ENCODE data around the gene DNAH6. TPM values are rescaled to one million over a fixed set of nuclear protein-coding genes. Genes with fewer than 3 reads are reported as not detected.

DNAH6 gene
- total and polyA plus RNA-seq, 10 of the 15 experiments (the other 5 are each of a cell fraction or from before 2014, with no cell fraction given), result 0.07 to 1.0 (median 0.29) TPM

DNA sequence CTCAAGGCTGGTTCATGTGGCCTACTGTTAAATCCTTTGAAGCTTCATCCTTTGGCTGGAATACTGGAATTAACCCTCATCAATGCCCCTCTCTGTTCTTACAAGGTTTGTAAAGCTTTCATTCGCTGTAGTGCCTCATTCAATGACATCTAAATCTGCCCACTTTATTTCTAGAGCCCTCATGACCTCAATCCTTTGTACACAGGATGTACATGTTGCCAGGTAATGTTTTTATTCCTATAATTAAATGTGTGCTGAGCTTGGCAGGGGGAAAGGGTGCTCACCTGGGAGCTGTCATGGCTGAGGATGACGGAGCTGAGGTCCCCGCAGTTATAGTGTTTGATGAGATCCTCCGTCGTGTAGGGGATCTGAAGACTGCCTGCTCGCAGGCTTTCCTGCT lies 325.3 kb downstream of the DNAH6 start:
- no TSS peak for BruUV-seq (replicated peaks)
- in situ Hi-C loops (cut with MboI) (no loop called here), intact Hi-C loops (cut with micrococcal nuclease; ENCODE audit: unreplicated experiment) (no loop called here)
- TF ChIP-seq MYB (IDR thresholded peaks at IDR 0.05; ENCODE audit: borderline replicate concordance, low read depth, low read length), result no peak
- TF ChIP-seq BHLHE40 (IDR thresholded peaks at IDR 0.05; ENCODE audit: borderline replicate concordance in 1 of 2, low read depth in 2 of 2, low read length in 1 of 2), result no peak
- TF ChIP-seq RAD51 (IDR thresholded peaks at IDR 0.05), result no peak
- no peak for TF ChIP-seq EGR1 (IDR thresholded peaks at IDR 0.05; ENCODE audit: borderline replicate concordance in 1 of 2, low read depth in 2 of 2, low read length in 2 of 2)
- TF ChIP-seq E2F4 (IDR thresholded peaks at IDR 0.05; ENCODE audit: low read depth, low read length), result no peak
- no peak for TF ChIP-seq STAT3 (IDR thresholded peaks at IDR 0.05; ENCODE audit: low read depth, low read length)
- no peak for TF ChIP-seq EED (IDR thresholded peaks at IDR 0.05; ENCODE audit: low read depth)
- no peak for TF ChIP-seq TBL1XR1 (IDR thresholded peaks at IDR 0.05; ENCODE audit: low read depth, low read length)
- no peak for TF ChIP-seq BCL11A (IDR thresholded peaks at IDR 0.05; ENCODE audit: low read depth, low read length)
- TF ChIP-seq, protein P1, sequence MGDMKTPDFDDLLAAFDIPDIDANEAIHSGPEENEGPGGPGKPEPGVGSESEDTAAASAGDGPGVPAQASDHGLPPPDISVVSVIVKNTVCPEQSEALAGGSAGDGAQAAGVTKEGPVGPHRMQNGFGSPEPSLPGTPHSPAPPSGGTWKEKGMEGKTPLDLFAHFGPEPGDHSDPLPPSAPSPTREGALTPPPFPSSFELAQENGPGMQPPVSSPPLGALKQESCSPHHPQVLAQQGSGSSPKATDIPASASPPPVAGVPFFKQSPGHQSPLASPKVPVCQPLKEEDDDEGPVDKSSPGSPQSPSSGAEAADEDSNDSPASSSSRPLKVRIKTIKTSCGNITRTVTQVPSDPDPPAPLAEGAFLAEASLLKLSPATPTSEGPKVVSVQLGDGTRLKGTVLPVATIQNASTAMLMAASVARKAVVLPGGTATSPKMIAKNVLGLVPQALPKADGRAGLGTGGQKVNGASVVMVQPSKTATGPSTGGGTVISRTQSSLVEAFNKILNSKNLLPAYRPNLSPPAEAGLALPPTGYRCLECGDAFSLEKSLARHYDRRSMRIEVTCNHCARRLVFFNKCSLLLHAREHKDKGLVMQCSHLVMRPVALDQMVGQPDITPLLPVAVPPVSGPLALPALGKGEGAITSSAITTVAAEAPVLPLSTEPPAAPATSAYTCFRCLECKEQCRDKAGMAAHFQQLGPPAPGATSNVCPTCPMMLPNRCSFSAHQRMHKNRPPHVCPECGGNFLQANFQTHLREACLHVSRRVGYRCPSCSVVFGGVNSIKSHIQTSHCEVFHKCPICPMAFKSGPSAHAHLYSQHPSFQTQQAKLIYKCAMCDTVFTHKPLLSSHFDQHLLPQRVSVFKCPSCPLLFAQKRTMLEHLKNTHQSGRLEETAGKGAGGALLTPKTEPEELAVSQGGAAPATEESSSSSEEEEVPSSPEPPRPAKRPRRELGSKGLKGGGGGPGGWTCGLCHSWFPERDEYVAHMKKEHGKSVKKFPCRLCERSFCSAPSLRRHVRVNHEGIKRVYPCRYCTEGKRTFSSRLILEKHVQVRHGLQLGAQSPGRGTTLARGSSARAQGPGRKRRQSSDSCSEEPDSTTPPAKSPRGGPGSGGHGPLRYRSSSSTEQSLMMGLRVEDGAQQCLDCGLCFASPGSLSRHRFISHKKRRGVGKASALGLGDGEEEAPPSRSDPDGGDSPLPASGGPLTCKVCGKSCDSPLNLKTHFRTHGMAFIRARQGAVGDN (IDR thresholded peaks at IDR 0.05), result no peak
- no peak for TF ChIP-seq NRF1 (conservative IDR thresholded peaks at IDR 0.05; ENCODE audit: low read depth, low read length)
- no peak for TF ChIP-seq HDAC6 (IDR thresholded peaks at IDR 0.05; ENCODE audit: unreplicated experiment)
- no peak for TF ChIP-seq NR2F1 (conservative IDR thresholded peaks at IDR 0.05)
- no peak for TF ChIP-seq SUZ12 (IDR thresholded peaks at IDR 0.05; ENCODE audit: unreplicated experiment)
- no peak for TF ChIP-seq ATF3 (IDR thresholded peaks at IDR 0.05; ENCODE audit: borderline replicate concordance, extremely low read depth, low read depth, low read length)
- Histone ChIP-seq H3K36me3 (ENCODE audit: control insufficient read depth in 2 of 2, insufficient read depth in 2 of 2, low read length in 1 of 2) (no peaks in the 10 kb centered on the region), H3K4me3 (no peak overlapping the region), H3K9ac (ENCODE audit: control insufficient read depth, insufficient read depth, low read length) (no peak overlapping the region), H3K27ac (ENCODE audit: control insufficient read depth, insufficient read depth) (no peak overlapping the region), H3K9me3 (replicated peaks; ENCODE audit: control insufficient read depth, insufficient read depth, low read length) (0 out of 3 replicates have a peak, but pooled peaks cover 1% of the 10 kb centered on the region), H3K4me1 (ENCODE audit: control insufficient read depth, insufficient read depth, low read length) (peaks cover 3% of the 10 kb centered on the region; the same call in 1 of the 2 replicates), H2AFZ (ENCODE audit: control insufficient read depth, low read depth, low read length) (no peak overlapping the region), H4K20me1 (ENCODE audit: control insufficient read depth, insufficient read depth) (no peaks in the 10 kb centered on the region), H3K4me2 (ENCODE audit: control insufficient read depth, insufficient read depth) (no peak overlapping the region), H3K27me3 (replicated peaks in 1 of 2; ENCODE audit: control insufficient read depth in 2 of 2, insufficient read depth in 2 of 2, low read length in 1 of 2) (no peaks in the 10 kb centered on the region), H3K79me2 (ENCODE audit: control insufficient read depth, insufficient read depth, low read length) (no peaks in the 10 kb centered on the region)
- ChIA-PET SMC1A (ENCODE audit: uncharacterized antibody, unreplicated experiment) (interaction anchor here (1.1 to 1.2 kb wide), 2 partner anchors 41 to 46 kb away, joined by 3 read pairs; no protein-coding TSS in a partner anchor), RAD21 (ENCODE audit: unreplicated experiment) (no interaction called here), CTCF (interaction anchor here (0.7 to 1.9 kb wide), 5 partner anchors 9 to 84 kb away, joined by 3 to 7 read pairs (median 4); no protein-coding TSS in a partner anchor), POLR2A (no interaction called here)
- 40% methylated on average over 6 of the region's 6 CpGs for WGBS (ENCODE audit: insufficient coverage, insufficient replicate concordance, low lambda C conversion rate, missing lambda C conversion rate)
- DNase-seq (ENCODE audit: low read depth, low spot score) (no peak), ATAC-seq (no peak), FAIRE-seq (no peak)

Measured in GM12878 (cell line).